CD4-positive, alpha-beta T cell treated with Interleukin-15 for 1 hour (primary cell): Measurements from ENCODE around the gene ANO2.

Experiments used
- DNase-seq: peaks from one replicate; pipeline ENCODE4 v3.0.0-alpha.2; 2020

ANO2 gene

GRCh38 chr12:5963515-5963914 lies 18.5 kb upstream of the ANO2 start:
- DNase-seq = no peak

- no peak for DNase-seq
Measured at GRCh38 chr12:5960783-5961182, 15.7 kb upstream of the ANO2 start.

GRCh38 chr12:5956987-5957386 lies 11.9 kb upstream of the ANO2 start:
- DNase-seq = no peak

GRCh38 chr12:5954661-5955060 lies 9.6 kb upstream of the ANO2 start:
- no peak for DNase-seq

GRCh38 chr12:5953835-5954586 lies 9.0 kb upstream of the ANO2 start:
- DNase-seq = no peak

GRCh38 chr12:5952031-5952430 lies 7.0 kb upstream of the ANO2 start:
- no peak for DNase-seq

- no peak for DNase-seq
Measured at GRCh38 chr12:5948696-5949095, 3.6 kb upstream of the ANO2 start.

- DNase-seq = no peak
Measured at GRCh38 chr12:5947006-5947405, 1.9 kb upstream of the ANO2 start.

- no peak for DNase-seq
Measured at GRCh38 chr12:5946388-5946787, 1.3 kb upstream of the ANO2 start.

GRCh38 chr12:5944688-5945070 lies 380 bp downstream of the ANO2 start:
- DNase-seq = no peak

- DNase-seq = no peak
Measured at GRCh38 chr12:5944053-5944452, 1.0 kb downstream of the ANO2 start.

GRCh38 chr12:5941907-5942306 lies 3.2 kb downstream of the ANO2 start:
- DNase-seq = no peak

GRCh38 chr12:5927732-5928516 lies 17.1 kb downstream of the ANO2 start:
- no peak for DNase-seq

- no peak for DNase-seq
Measured at GRCh38 chr12:5925646-5926045, 19.4 kb downstream of the ANO2 start.

GRCh38 chr12:5924342-5924741 lies 20.7 kb downstream of the ANO2 start:
- no peak for DNase-seq

GRCh38 chr12:5923751-5924150 lies 21.3 kb downstream of the ANO2 start:
- DNase-seq = no peak

GRCh38 chr12:5923043-5923605 lies 21.9 kb downstream of the ANO2 start:
- DNase-seq = no peak

GRCh38 chr12:5921966-5922899 lies 22.8 kb downstream of the ANO2 start:
- no peak for DNase-seq

GRCh38 chr12:5921027-5921909 lies 23.8 kb downstream of the ANO2 start:
- DNase-seq = no peak

- no peak for DNase-seq
Measured at GRCh38 chr12:5916785-5917290, 28.2 kb downstream of the ANO2 start.

GRCh38 chr12:5915511-5915910 lies 29.5 kb downstream of the ANO2 start:
- no peak for DNase-seq
